ENCODE data around the gene LYPD6B.

LYPD6B gene

DNA sequence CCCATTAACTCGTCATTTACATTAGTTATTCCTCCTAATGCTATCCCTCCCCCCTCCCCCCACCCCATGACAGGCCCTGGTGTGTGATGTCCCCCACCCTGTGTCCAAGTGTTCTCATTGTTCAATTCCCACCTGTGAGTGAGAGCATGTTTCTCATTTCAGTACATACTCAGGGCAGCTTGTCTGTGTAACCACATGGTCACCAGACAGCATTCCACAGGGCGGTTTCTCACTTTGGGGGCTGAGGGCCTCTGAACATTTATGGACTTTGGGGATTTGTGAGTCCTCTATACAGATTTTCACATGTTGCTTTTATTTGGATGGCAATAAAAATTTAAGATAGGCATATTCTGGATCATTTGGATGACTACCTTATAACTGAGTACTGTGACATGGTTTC, 84.0 kb downstream of the LYPD6B start:
- no peak for DNase-seq (ENCODE audit: low spot score)

DNA sequence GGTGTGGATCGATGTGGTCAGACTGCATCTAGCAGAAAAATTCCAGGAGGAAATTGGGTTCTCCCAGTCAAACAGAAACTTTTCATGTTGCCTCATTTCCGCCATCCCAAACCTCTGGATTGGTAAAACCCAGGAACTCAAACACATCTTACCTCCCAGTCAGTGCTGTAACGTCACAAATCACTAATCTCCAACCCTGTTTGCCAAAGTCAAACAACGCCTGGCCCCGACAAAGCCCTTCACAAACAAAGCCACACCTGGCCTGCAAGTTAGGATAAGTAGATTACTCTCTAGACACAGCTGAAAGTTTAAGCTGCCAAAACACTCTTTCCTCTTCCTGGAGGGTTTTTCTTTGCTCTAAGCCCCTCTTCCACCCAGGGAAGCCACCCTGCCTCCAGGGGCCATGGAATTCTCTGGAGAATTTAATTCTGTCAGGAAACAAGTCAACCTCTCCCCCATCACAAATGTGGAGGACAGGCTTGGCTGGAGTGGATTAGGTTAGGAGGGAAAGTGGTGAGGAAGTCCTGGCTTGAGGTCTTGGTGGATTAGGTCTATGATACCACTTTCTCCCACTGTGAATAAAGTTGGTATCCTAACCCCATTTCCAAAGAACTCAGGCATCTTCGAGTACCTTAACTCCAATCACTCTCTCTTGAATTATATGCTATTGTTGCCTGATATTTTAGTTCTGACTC, 86.7 kb downstream of the LYPD6B start:
- DNase-seq (ENCODE audit: low spot score) = no peak

DNA sequence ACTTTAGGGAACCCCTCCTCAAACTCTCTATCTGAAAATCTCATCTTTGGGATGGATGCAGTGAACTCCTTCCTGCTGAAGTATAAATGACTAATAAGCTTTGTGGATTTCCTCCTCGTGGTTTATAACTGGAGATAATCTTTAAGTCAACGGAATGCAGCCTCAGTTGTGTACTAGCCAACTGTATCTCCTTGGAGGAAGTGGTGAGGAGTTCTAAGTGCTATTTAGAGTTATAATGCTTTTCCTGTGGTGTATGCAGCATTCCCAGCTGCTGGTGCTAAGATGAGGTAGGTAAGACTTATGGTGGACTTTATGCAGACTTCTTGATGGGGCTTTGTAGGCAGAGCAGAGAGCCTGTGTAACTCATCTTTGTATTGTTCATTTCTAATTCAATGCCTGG, 90.9 kb downstream of the LYPD6B start:
- DNase-seq (ENCODE audit: low spot score) = no peak

DNA sequence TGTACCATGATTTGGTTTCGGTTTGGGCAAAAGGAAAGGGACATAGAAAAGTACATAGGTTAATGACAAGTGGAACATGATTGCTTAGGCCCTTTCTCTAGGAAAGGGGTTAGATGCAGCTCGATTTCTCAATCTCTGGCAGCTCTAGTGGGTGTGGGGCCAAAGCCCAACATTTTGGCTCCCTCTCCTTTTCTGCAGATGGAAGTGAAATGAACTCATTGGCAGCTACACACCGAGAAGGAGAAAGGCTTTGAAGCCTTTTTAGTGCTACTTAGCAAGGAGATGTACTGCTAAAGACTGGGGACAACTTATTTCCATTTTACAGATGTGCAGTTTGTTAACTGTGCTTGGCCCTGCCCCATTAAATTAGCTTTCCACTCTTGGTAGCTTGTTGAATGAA, 93.8 kb downstream of the LYPD6B start:
- DNase-seq (ENCODE audit: low spot score) = peak; percentile 3

DNA sequence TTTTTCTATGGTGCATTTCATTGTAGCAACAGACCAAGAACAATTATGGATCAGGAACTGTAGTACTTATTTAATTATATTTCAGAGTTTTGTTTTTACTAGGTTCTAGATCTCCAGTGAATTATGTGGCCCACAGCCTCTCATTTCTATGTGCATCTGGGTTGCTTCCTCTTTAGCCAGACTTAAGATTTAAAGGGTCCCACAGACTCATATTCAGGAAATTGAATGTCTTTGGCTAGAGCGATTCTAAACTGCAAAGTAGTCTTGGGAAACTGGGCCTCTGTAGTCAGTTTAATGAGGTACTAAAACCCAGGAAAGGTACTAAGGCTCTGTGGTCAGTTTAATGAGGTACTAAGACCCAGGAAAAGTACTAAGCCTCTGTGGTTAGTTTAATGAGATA, 94.4 kb downstream of the LYPD6B start:
- DNase-seq (ENCODE audit: low spot score) = no peak

DNA sequence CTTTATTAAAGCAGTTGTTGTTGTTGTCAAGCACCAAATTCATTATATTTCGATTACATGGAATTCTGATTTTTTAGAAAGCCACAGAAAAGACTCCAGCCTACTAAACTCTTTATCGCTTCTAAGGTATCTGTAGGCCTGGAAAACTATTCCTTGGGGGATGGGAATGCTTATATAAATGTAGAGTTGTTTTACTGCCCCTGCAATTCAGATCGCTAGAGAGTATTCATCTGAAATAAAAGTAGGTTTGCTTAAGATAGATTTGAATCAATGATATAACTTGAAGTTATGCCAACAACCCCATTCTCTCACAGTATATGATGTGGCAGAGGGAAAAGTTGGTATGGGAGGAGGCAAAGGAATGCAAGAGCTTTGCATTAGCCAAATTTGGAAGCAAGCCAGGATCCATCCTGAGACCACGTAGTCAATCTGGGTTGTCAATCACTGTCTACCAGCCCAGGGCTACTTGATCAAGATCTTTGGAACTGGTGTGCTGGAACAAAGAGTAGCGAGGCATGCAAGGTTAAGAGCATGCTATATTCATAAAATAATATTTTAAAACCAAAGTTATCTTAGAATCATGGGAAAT, 95.9 kb downstream of the LYPD6B start:
- no peak for DNase-seq (ENCODE audit: low spot score)

DNA sequence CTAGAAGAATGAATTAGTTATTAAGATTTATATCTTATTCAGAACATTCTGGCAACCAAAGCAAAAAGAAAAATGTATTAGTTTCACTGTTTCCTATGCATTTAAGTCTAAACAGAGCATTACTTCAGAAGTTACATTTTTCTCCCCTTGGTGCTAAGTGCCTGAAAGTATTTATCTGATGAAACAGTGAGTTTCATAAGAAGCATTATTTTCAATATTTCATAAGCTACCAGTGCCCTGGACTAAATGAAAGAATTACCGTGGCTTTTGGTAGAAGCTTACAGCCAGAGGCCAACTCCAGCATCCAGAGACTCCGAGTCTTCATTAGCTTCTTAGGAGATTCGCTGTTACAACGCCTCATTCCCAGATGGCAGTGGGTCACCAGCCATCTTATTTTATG, 97.6 kb downstream of the LYPD6B start:
- DNase-seq (ENCODE audit: low spot score) = no peak

DNA sequence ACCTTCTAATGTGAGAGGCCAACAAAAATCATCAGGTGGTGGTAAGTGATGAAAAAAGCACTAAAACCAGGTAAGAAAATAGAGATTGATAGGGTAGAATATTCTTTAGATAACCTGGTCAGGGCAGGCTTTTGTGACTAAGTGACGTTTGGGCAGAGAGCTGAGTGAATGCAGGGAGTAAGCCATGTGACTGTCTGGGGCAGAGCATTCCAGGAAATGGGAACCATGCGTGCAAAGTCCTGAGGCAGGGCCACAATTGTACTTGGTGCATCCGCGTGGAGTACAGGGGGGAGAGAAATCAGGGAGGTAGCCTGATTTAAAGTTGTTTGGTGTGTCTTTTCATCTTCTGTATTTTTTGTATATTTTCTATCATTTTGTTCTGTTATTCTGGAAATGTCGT, 102.5 kb downstream of the LYPD6B start:
- DNase-seq (ENCODE audit: low spot score) = no peak

DNA sequence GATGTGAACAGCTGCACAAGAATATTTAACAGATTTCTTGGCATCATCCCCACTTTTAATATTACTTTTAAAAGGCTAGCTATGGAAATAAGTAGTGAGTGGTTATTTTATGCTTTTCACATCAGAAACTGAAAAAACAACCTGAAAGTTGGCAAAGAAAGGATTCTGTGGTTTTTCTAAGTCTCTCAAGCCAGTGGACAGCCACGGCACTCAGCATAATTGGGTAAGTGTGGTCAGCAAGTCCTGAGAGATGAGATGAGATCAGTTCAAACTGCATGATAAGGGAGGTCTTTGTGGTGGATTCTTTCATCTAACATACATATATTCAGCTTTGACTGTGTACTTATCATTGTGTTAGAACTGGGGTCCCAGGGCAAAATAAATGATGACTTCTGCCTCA, 105.2 kb downstream of the LYPD6B start:
- no peak for DNase-seq (ENCODE audit: low spot score)

DNA sequence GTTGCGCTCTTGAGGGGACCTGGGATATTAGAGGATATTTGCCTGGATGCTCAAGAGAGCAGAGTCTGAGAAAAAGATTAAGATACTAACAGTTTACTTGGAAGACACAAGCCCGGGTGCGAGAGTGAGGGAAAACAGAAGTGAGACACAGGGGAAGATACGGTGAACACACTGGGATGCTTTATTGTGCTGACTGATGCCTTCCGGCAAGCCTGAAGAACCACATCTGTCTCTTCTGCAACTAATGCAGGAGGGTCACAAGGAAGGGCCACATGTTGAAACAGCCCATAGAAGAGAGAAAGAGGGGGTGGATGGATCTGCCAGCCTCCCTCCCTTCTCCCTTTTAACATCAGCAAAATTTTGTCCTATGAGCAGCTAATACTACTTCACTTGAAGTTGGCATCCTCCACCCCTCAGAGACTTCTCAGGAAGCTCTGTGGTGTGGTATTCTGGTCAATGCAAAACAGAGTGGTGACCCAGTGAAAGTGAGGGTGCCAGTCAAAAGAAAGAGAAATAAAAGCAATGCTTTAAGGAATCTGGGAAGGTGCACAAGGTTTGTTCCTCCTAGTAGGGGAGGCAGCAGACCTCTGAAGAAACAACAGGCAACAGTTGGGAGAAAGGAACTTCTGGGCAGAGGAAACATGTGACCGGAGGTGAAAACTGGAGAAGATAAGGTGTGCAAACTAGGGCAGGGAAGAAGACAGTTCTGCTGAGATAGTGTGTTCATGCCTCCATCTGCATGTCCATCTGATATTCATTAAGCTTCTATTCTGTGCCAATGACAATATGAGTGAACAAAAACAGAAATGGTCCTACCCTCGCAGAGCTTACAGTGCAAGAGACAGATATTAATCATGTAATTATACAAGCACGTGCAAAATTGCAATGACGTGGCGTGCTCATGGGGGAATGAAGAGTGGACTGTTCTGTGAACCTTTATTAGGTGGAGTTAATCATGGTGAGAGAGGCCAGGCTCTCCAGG, 107.1 kb downstream of the LYPD6B start:
- DNase-seq (ENCODE audit: low spot score) = no peak

DNA sequence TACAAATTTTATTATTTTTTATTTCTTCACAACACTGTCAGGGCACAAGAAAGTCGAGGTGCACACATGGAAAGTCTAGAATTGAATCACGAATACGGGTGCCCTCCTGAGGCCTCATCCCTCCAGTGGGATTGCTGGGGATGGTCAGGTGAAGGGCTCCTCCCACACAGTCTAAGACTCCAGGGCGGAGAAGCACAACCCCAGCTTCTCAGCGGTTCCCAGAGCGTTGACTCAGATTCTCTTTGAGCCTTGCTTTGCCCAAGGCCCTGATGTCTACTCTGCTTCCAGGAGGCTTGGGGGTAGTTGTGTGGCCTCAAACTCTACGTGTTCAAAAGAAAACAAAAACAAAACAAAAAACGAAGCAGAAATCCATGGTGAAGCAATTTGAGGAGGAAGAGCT, 108.4 kb downstream of the LYPD6B start:
- no peak for DNase-seq (ENCODE audit: low spot score)

DNA sequence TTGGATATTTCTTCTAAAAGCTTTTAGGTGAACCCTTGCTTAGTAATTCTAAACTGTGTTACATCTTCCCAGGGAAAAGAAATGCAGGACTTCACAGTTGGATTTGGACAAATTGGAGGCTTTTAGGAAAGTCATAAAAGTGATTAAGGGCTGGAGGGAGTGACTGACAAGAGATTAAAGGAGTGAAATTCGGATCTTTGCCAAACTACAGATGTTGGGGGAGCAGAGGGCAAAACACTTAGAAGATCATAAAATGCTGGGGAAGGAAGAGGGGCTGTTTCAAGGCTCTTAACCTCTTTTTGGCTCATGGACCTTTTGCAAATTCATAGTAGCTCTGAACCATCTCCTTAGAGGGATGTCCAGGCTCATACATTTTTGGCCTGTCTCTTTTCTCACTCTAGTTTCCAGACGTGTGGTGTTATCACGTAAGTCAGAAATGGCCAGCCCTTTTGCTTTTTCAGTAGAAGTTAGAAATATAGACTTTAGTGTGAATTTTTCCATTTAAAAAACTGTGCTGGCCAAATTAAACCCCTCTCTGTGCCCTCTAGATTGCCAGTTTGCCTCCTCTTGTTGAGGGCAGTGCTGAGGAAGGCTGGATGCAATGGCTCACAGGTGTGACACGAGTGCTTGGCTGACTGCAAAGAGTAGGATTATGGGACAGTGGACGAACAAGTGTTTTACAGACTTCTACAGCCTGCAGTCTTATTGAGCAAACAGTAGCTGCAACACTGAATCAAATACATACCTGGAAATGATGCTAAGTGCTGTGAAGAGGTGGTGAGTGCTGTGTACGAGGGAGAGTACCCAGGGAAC, 109.9 kb downstream of the LYPD6B start:
- DNase-seq (ENCODE audit: low spot score) = no peak

DNA sequence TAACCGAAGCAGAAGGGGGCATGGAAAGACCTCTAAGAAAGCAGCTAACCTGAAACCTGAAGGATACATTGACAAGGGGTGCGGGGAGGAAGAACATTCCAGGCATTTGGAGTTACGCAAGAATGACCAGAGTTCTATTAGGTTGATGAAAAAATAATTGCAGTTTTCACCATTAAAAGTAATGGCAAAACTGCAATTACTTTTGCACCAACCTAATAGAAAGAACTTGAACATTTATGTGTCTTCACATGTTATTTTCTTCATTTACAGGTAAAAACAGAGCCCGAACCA, 110.5 kb downstream of the LYPD6B start:
- DNase-seq (ENCODE audit: low spot score) = no peak

DNA sequence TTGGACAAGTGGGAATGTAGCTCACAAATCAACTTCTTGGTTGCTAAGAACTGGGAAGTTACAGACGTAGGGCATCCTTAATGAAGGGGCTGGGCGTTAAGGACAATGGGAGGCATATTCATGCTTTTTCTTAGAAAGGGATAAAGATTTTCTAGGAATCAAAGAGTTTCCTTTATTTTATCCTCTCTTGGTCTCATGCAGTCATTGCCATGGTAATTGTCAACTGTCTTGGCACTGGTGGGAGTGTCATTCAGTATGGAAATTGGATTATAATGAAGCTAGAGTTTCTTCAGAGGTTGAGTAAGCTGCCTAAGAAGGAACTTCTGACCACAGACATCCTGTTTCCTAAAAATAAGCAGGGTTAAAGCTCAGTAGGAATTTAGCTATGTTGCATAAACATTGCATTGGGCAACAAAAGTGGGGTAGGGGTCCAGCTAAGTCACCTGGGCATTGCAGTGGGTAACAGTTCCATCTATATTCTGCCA, 114.0 kb downstream of the LYPD6B start:
- DNase-seq (ENCODE audit: low spot score) = peak; percentile 56

DNA sequence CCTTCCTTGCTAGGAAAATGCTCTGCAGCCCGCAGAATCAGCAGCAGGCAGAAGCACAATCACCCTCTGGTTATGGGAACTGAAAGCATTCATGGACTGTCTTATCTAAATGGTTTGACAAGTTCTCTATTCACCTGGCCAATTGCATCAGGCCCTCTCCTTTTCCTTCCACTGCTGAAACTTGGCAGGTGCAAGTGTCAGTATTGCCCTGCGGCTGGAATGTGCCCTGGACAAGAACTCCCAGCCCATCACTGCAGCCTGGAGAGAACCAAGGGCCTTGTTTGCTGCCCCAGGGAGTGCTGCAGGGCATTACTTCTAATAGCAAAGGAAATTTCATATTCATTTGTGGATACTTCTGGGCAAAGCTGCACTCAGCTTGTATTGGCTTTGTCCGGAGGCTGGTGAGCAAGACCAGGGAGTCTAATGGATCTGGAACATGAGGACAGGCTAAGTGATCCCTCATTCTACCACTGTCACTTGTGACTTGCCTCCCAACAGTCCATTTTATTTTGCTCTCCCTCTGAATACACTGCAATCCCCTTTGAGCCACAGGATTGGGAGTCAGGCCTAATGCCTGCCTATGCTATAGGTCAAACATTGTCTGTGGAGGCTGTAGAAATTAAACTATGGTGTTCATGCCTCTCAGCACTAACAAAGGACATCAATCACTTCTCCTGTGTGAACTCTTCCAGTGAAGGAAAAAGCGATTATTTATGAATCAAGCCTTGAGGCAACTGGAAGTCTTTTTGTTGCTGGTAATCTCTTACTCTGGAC, 116.9 kb downstream of the LYPD6B start:
- peak; percentile 30 for DNase-seq (ENCODE audit: low spot score)

DNA sequence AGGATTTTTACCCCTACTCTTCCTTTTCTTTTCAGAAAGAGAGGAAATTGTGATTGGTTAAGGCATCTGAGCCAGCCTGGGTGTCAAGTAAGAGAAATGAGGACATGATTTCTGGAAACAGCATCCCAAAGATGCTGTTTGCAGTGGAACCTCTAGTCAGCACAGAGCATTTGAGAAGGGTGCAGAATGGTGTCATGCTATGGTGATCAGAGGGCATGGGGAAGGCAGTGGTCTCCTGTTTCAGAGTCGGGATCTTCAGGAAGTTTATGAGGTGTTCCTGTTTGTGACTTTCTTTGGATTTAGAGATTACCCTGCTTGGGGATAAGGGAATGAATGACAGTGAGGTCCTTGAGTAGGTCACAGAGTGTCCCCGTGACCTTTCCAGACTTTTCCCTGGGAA, 117.5 kb downstream of the LYPD6B start:
- DNase-seq (ENCODE audit: low spot score) = no peak

DNA sequence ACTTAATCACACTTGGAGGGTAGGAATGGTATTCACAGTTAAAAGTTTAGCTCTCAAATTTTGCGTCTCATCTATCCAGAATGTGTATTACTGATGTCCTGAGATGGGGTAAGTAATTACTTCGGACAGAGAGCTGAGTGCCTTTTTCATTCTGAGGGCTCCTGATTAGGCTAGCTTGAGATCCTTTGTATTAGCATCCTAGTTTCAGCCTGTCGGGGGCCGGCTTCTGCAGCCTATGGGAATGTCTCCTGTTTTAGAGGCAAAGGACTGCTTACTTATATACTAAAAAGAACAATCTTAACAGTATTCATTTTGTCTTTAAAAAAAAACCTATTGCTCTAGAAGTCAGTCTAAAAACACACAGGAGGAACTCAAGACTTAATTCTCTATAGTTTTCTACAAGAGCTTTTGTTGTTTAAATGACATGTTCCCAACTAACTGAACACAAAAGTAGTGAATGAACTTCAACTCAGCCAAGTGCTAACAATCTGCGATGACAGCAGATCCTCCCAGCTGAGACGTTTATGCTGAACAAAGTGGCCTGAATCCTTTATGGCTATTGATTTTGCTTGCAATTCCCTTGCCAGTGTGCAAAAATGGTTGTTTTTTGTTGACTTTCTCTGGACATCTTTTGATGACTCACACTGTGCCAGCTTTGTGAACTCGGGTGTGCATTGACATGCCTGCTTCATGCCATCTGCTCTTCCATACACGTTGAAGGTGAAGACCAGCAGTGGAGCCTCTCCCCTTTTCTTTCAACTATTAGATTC, 118.7 kb downstream of the LYPD6B start:
- no peak for DNase-seq (ENCODE audit: low spot score)

DNA sequence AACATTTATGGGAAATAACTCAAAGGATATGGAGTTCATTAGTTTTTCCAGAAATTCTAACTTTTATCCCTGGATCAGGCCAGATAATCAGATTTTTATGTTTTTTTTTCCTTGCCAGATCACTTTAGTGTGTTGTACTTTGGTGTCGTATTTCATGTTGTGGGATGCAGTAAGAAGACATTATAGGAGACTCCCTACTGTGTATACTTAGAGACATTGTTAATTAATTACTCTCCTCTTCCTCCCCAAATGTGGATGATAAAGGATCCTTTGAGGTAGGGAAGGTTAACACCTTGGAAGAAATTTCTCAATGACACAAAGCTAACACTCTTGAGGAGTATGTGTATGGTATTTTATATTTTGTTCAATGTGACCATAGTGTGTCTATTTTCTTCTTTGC, 120.5 kb downstream of the LYPD6B start:
- DNase-seq (ENCODE audit: low spot score) = no peak

DNA sequence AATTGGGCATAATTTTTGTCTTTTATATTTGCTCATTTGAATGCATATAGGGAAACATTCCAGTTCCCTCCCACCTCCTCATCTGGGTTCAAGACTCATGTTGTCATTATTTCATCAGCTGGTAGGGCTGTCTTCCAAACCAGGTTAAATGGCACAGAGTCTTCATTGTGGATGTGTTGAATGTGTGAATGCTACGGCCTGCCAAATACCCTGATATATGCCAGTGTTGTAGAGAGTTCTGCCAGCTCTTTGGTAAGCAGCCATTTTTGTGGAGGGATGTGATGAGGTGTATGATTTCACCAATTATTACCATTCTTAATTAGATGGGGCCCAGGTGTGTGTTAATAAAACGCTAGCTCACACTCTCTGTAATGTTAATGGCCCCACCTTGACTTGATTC, 121.7 kb downstream of the LYPD6B start:
- DNase-seq (ENCODE audit: low spot score) = no peak

DNA sequence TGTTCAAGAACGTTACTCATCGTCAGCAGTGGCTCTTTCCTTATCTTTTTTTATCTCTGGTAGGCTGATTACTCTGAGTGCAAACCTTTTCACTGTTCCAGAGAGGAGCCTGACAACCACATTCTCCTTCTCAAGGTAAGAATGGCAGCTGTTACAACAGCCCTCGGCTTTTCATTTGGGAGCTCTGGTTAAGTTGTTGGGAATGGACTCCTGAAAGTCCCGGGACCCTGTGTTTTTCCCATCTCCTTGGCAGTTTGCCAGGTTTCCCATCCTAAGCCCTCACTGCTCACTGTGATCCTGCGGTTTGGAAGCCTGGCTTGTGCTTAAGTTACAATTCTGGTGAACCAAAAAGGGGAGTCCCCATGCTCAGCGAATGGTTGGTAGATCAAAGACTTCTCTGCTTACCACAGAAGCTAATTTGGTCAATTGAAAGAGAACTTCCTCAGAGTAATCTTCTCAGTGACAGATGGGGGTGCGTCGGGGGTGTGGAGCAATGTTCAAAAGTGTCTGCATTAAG, 122.3 kb downstream of the LYPD6B start:
- DNase-seq (ENCODE audit: low spot score) = peak; percentile 31
